Activated T-helper 1 cell treated with Interleukin-2 at 50 U/mL for 16 hours (primary cell): ENCODE results near the gene OR51F1.
"Not testable (repeated sequence)": the region's sequence is repeated elsewhere in the genome, so short reads cannot be mapped to it uniquely, and the experiment has no call there.

ENCODE experiments used
- DNase-seq: peaks from one replicate; pipeline ENCODE4 v3.0.0-alpha.2; 2020; ENCODE audit warnings: low read depth

The OR51F1 gene

GRCh38 chr11:4769838-4770237 is at the start of gene OR51F1:
Gene OR51F1, minus strand, starts transcription at chr11:4769938. Its CDS starts 0 bp downstream, at chr11:4769938.
- DNase-seq, result no peak

GRCh38 chr11:4809246-4809645 is 39.5 kb upstream of the OR51F1 start:
- no peak for DNase-seq

GRCh38 chr11:4808476-4808875 is 38.7 kb upstream of the OR51F1 start:
- no peak for DNase-seq

- DNase-seq, result no peak
Observed at GRCh38 chr11:4804280-4804679, 34.5 kb upstream of the OR51F1 start, which contains the start of gene OR52R1. Gene OR52R1, minus strand, starts transcription at chr11:4804380. Its CDS starts 0 bp downstream, at chr11:4804380.

- DNase-seq, result not testable (repeated sequence)
Observed at GRCh38 chr11:4801316-4801715, 31.6 kb upstream of the OR51F1 start.

GRCh38 chr11:4798427-4799183 is 28.9 kb upstream of the OR51F1 start:
- DNase-seq, result no peak

- DNase-seq, result no peak
Observed at GRCh38 chr11:4797206-4797605, 27.5 kb upstream of the OR51F1 start.

GRCh38 chr11:4782454-4782853 is 12.7 kb upstream of the OR51F1 start:
- DNase-seq, result no peak

GRCh38 chr11:4768094-4768493 is 1.6 kb downstream of the OR51F1 start:
- DNase-seq, result no peak

- no peak for DNase-seq
Observed at GRCh38 chr11:4766420-4767043, 3.2 kb downstream of the OR51F1 start.

- no peak for DNase-seq
Observed at GRCh38 chr11:4763096-4763495, 6.6 kb downstream of the OR51F1 start.

- DNase-seq, result no peak
Observed at GRCh38 chr11:4751201-4751600, 18.5 kb downstream of the OR51F1 start.

GRCh38 chr11:4748438-4748837 is 21.3 kb downstream of the OR51F1 start:
- DNase-seq, result no peak

GRCh38 chr11:4740735-4741134 is 29.0 kb downstream of the OR51F1 start:
- no peak for DNase-seq

GRCh38 chr11:4727171-4727570 is 42.6 kb downstream of the OR51F1 start:
- no peak for DNase-seq

GRCh38 chr11:4722616-4723534 is 46.9 kb downstream of the OR51F1 start:
- not testable (repeated sequence) for DNase-seq
